ENCODE results near the gene HOXD4.

Gene HOXD4

GRCh38 chr2:176170602-176171305, 19.4 kb downstream of the HOXD4 start:
- Mint-ChIP-seq H3K4me1 (ENCODE audit: low read depth) (peaks cover 3% of the 10 kb centered on the region), H3K4me3 (no peak overlapping the region), H3K27ac (no peak overlapping the region), H3K36me3 (ENCODE audit: low read depth) (peaks cover 4% of the 10 kb centered on the region), H3K27me3 (ENCODE audit: low read depth) (peaks cover 80% of the 10 kb centered on the region), H3K9me3 (no peaks in the 10 kb centered on the region)
- no peak for DNase-seq (ENCODE audit: low spot score)

- Mint-ChIP-seq H3K4me1 (ENCODE audit: low read depth) (peaks cover 3% of the 10 kb centered on the region), H3K36me3 (ENCODE audit: low read depth) (peaks cover 4% of the 10 kb centered on the region), H3K9me3 (no peaks in the 10 kb centered on the region), H3K4me3 (no peak overlapping the region), H3K27me3 (ENCODE audit: low read depth) (peaks cover 80% of the 10 kb centered on the region), H3K27ac (no peak overlapping the region)
- no peak for DNase-seq (ENCODE audit: low spot score)
These were observed 20.1 kb downstream of the HOXD4 start for GRCh38 chr2:176171351-176172006.

GRCh38 chr2:176172007-176172894, 20.9 kb downstream of the HOXD4 start:
- no peak overlapping the region for H3K4me3 Mint-ChIP-seq
- H3K27ac Mint-ChIP-seq: no peak overlapping the region
- DNase-seq (ENCODE audit: low spot score): no peak
- peaks cover 80% of the 10 kb centered on the region for H3K27me3 Mint-ChIP-seq (ENCODE audit: low read depth)
- H3K4me1 Mint-ChIP-seq (ENCODE audit: low read depth): peaks cover 3% of the 10 kb centered on the region
- H3K9me3 Mint-ChIP-seq: no peaks in the 10 kb centered on the region
- peaks cover 4% of the 10 kb centered on the region for H3K36me3 Mint-ChIP-seq (ENCODE audit: low read depth)

GRCh38 chr2:176172895-176173566, 21.7 kb downstream of the HOXD4 start:
- no peak overlapping the region for H3K4me3 Mint-ChIP-seq
- H3K27ac Mint-ChIP-seq: no peak overlapping the region
- no peak for DNase-seq (ENCODE audit: low spot score)
- H3K4me1 Mint-ChIP-seq (ENCODE audit: low read depth): peaks cover 5% of the 10 kb centered on the region
- peaks cover 79% of the 10 kb centered on the region for H3K27me3 Mint-ChIP-seq (ENCODE audit: low read depth)
- no peaks in the 10 kb centered on the region for H3K9me3 Mint-ChIP-seq
- H3K36me3 Mint-ChIP-seq (ENCODE audit: low read depth): peaks cover 4% of the 10 kb centered on the region

- Mint-ChIP-seq H3K27me3 (ENCODE audit: low read depth) (peaks cover 86% of the 10 kb centered on the region), H3K4me3 (no peak overlapping the region), H3K9me3 (no peaks in the 10 kb centered on the region), H3K4me1 (ENCODE audit: low read depth) (peaks cover 8% of the 10 kb centered on the region), H3K36me3 (ENCODE audit: low read depth) (peaks cover 4% of the 10 kb centered on the region), H3K27ac (no peak overlapping the region)
- no peak for DNase-seq (ENCODE audit: low spot score)
These were observed 22.4 kb downstream of the HOXD4 start for GRCh38 chr2:176173567-176174381.

- Mint-ChIP-seq H3K4me1 (ENCODE audit: low read depth) (peaks cover 8% of the 10 kb centered on the region), H3K27me3 (ENCODE audit: low read depth) (peaks cover 89% of the 10 kb centered on the region), H3K4me3 (no peak overlapping the region), H3K27ac (no peak overlapping the region), H3K9me3 (no peaks in the 10 kb centered on the region), H3K36me3 (ENCODE audit: low read depth) (peaks cover 4% of the 10 kb centered on the region)
- DNase-seq (ENCODE audit: low spot score): no peak
These were observed 23.1 kb downstream of the HOXD4 start for GRCh38 chr2:176174382-176174823.

- no peak for DNase-seq (ENCODE audit: low spot score)
- H3K4me1 Mint-ChIP-seq (ENCODE audit: low read depth): peaks cover 8% of the 10 kb centered on the region
- H3K27ac Mint-ChIP-seq: no peak overlapping the region
- H3K27me3 Mint-ChIP-seq (ENCODE audit: low read depth): peaks cover 89% of the 10 kb centered on the region
- no peak overlapping the region for H3K4me3 Mint-ChIP-seq
- no peaks in the 10 kb centered on the region for H3K9me3 Mint-ChIP-seq
- peaks cover 4% of the 10 kb centered on the region for H3K36me3 Mint-ChIP-seq (ENCODE audit: low read depth)
These were observed 23.7 kb downstream of the HOXD4 start for GRCh38 chr2:176174824-176175708.

GRCh38 chr2:176175709-176176607, 24.6 kb downstream of the HOXD4 start:
- Mint-ChIP-seq H3K27ac (no peak overlapping the region), H3K4me1 (ENCODE audit: low read depth) (peaks cover 8% of the 10 kb centered on the region), H3K4me3 (no peak overlapping the region), H3K36me3 (ENCODE audit: low read depth) (peaks cover 4% of the 10 kb centered on the region), H3K27me3 (ENCODE audit: low read depth) (peaks cover 90% of the 10 kb centered on the region), H3K9me3 (no peaks in the 10 kb centered on the region)
- no peak for DNase-seq (ENCODE audit: low spot score)

- Mint-ChIP-seq H3K27ac (no peak overlapping the region), H3K9me3 (no peaks in the 10 kb centered on the region), H3K4me3 (no peak overlapping the region), H3K27me3 (ENCODE audit: low read depth) (peaks cover 87% of the 10 kb centered on the region), H3K4me1 (ENCODE audit: low read depth) (peaks cover 8% of the 10 kb centered on the region), H3K36me3 (ENCODE audit: low read depth) (peaks cover 2% of the 10 kb centered on the region)
- no peak for DNase-seq (ENCODE audit: low spot score)
These were observed 26.3 kb downstream of the HOXD4 start for GRCh38 chr2:176177580-176178037.

- peak overlapping the region; percentile 50 for H3K4me3 Mint-ChIP-seq
These were observed 26.8 kb downstream of the HOXD4 start for GRCh38 chr2:176178038-176178756.

GRCh38 chr2:176178757-176179295, 27.5 kb downstream of the HOXD4 start:
- Mint-ChIP-seq H3K36me3 (ENCODE audit: low read depth) (no peaks in the 10 kb centered on the region), H3K9me3 (no peaks in the 10 kb centered on the region), H3K27ac (no peak overlapping the region), H3K4me3 (peak overlapping the region; percentile 50), H3K4me1 (ENCODE audit: low read depth) (peaks cover 8% of the 10 kb centered on the region), H3K27me3 (ENCODE audit: low read depth) (peaks cover 84% of the 10 kb centered on the region)
- DNase-seq (ENCODE audit: low spot score): no peak

More at GRCh38 chr2:176178038-176178756, 26.8 kb downstream of the HOXD4 start:
- Mint-ChIP-seq H3K4me1 (ENCODE audit: low read depth) (peaks cover 8% of the 10 kb centered on the region), H3K9me3 (no peaks in the 10 kb centered on the region), H3K36me3 (ENCODE audit: low read depth) (no peaks in the 10 kb centered on the region), H3K27me3 (ENCODE audit: low read depth) (peaks cover 87% of the 10 kb centered on the region), H3K27ac (no peak overlapping the region)
- DNase-seq (ENCODE audit: low spot score): no peak
